ENCODE data around the gene CNOT11. TPM values are rescaled to one million over a fixed set of nuclear protein-coding genes. Genes with fewer than 3 reads are reported as not detected.

CNOT11 gene
- total RNA-seq, 1 experiment from 2014 or later, result 110 TPM

DNA sequence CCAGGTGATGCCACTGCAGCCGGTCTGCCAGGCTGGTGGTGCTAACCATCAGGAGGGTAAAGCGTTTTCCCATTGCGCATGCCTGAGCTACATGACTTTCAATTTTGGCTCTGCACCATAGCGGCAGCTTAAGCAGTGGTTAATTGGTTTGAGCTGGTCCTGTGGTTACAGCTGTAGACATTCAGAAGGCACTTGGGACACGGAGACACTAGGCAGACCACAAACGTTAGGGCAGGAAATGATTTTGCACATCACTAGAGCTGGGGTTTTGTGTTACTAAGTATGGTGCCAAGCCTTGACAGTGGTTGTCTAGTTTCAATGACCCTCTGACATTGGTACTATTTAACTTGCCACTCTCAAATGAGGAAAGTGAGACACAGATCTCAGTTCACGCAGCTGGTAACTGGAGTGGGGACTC, 28.9 kb upstream of the CNOT11 start:
- Mint-ChIP-seq H3K27me3 (ENCODE audit: insufficient read depth, unreplicated experiment) (no peaks in the 10 kb centered on the region), H3K9me3 (ENCODE audit: unreplicated experiment) (no peaks in the 10 kb centered on the region), H3K27ac (ENCODE audit: unreplicated experiment) (no peak overlapping the region), H3K4me1 (ENCODE audit: low read depth, unreplicated experiment) (no peaks in the 10 kb centered on the region), H3K4me3 (ENCODE audit: unreplicated experiment) (no peak overlapping the region), H3K36me3 (ENCODE audit: insufficient read depth, unreplicated experiment) (no peaks in the 10 kb centered on the region)
- ChIA-PET CTCF (interaction anchor here (0.9 kb wide), 1 partner anchor 16 kb away, joined by 3 read pairs; no protein-coding TSS in a partner anchor), POLR2A (no interaction called here)
- Histone ChIP-seq H3K4me3 (ENCODE audit: low read depth, low read length) (no peak overlapping the region), H3K4me1 (no peaks in the 10 kb centered on the region), H3K27me3 (replicated peaks; ENCODE audit: control insufficient read depth, insufficient read depth, low read length) (no peaks in the 10 kb centered on the region), H3K9me3 (no peaks in the 10 kb centered on the region), H3K36me3 (ENCODE audit: control insufficient read depth, insufficient read depth, low read length) (no peaks in the 10 kb centered on the region)
- TF ChIP-seq CTCF (IDR thresholded peaks at IDR 0.05; ENCODE audit: insufficient read depth in 1 of 2, low read depth in 1 of 2, low read length in 1 of 2, severe bottlenecking in 1 of 2, unreplicated experiment in 1 of 2), result no peak
- BruUV-seq (replicated peaks), result no TSS peak
- intact Hi-C loops (cut with micrococcal nuclease; ENCODE audit: unreplicated experiment), result no loop called here
- no peak for DNase-seq

DNA sequence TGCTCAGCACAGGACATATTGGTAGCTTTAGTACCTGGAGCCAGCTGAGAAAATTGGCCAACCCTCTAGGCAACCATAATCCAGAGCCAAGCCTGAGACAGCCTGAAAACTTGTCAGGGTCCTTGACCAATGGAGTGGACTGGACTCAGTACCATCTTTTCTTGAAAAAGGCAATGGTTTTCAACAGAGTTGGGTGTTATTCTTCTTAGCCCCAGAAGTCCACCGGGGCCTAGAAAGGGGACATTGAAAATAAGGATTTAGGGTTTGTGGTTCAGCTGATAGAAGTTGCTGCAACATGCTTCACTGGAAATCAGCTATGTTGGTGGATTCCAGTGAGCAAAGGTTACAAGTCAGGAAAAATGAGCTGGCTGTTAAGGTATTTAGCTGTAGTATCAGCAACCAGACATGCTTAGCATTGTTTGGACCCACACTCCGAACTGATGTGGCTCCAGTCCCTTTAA, 22.1 kb upstream of the CNOT11 start:
- H3K27ac Mint-ChIP-seq (ENCODE audit: unreplicated experiment), result peak overlapping the region; percentile 71

DNA sequence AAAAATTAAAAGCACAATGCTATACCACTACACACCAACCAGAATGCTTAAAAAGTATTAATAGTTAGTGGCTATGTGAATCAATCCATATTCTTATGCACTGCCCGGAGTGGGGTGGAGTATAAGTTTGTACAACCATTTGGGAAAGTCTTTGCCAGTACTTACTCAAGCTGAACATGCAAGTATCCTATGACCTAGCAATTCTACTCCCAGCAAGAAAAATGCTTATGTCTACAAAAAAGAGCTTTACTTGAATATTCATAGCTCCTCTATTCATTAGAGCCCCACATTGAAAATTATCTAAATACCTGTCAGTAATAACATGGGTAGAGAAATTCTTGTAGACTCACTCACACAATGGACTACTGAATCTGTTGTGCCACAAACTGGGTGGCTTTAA, 21.4 kb upstream of the CNOT11 start:
- no peak for DNase-seq
- H3K36me3 Mint-ChIP-seq (ENCODE audit: insufficient read depth, unreplicated experiment), result peaks cover 8% of the 10 kb centered on the region
- no TSS peak for BruUV-seq (replicated peaks)
- H3K27ac Mint-ChIP-seq (ENCODE audit: unreplicated experiment), result peak overlapping the region; percentile 71
- ChIA-PET POLR2A (interaction anchor here (1.5 kb wide), 1 partner anchor 21 kb away, joined by 6 read pairs; no protein-coding TSS in a partner anchor), CTCF (interaction anchor here (1.0 to 1.7 kb wide), 7 partner anchors 9 to 78 kb away, joined by 3 to 7 read pairs (median 5); partner anchors contain the start of genes CNOT11 and RNF149)
- peaks cover 18% of the 10 kb centered on the region for H3K9me3 Mint-ChIP-seq (ENCODE audit: unreplicated experiment)
- no peaks in the 10 kb centered on the region for H3K27me3 Mint-ChIP-seq (ENCODE audit: insufficient read depth, unreplicated experiment)
- Histone ChIP-seq H3K4me3 (ENCODE audit: low read depth, low read length) (no peak overlapping the region), H3K27me3 (replicated peaks; ENCODE audit: control insufficient read depth, insufficient read depth, low read length) (no peaks in the 10 kb centered on the region), H3K4me1 (peaks cover 48% of the 10 kb centered on the region), H3K36me3 (ENCODE audit: control insufficient read depth, insufficient read depth, low read length) (no peaks in the 10 kb centered on the region; the same call in 1 of the 2 replicates), H3K9me3 (peaks cover 23% of the 10 kb centered on the region)
- no peak for TF ChIP-seq CTCF (IDR thresholded peaks at IDR 0.05; ENCODE audit: insufficient read depth in 1 of 2, low read depth in 1 of 2, low read length in 1 of 2, severe bottlenecking in 1 of 2, unreplicated experiment in 1 of 2)
- intact Hi-C loops (cut with micrococcal nuclease; ENCODE audit: unreplicated experiment), result no loop called here
- peaks cover 28% of the 10 kb centered on the region for H3K4me1 Mint-ChIP-seq (ENCODE audit: low read depth, unreplicated experiment)
- no peak overlapping the region for H3K4me3 Mint-ChIP-seq (ENCODE audit: unreplicated experiment)

More for the DNA sequence above, 22.1 kb upstream of the CNOT11 start:
- POLR2A ChIA-PET, result interaction anchor here (1.5 kb wide), 1 partner anchor 21 kb away, joined by 6 read pairs; no protein-coding TSS in a partner anchor
- CTCF ChIA-PET, result interaction anchor here (1.0 to 1.7 kb wide), 6 partner anchors 10 to 78 kb away, joined by 3 to 7 read pairs (median 6); partner anchors contain the start of genes CNOT11 and RNF149
- Mint-ChIP-seq H3K9me3 (ENCODE audit: unreplicated experiment) (peaks cover 18% of the 10 kb centered on the region), H3K27me3 (ENCODE audit: insufficient read depth, unreplicated experiment) (no peaks in the 10 kb centered on the region), H3K36me3 (ENCODE audit: insufficient read depth, unreplicated experiment) (peaks cover 8% of the 10 kb centered on the region), H3K4me3 (ENCODE audit: unreplicated experiment) (no peak overlapping the region), H3K4me1 (ENCODE audit: low read depth, unreplicated experiment) (peaks cover 28% of the 10 kb centered on the region)
- Histone ChIP-seq H3K4me1 (peaks cover 48% of the 10 kb centered on the region), H3K9me3 (peaks cover 18% of the 10 kb centered on the region), H3K4me3 (ENCODE audit: low read depth, low read length) (no peak overlapping the region), H3K27me3 (replicated peaks; ENCODE audit: control insufficient read depth, insufficient read depth, low read length) (no peaks in the 10 kb centered on the region), H3K36me3 (ENCODE audit: control insufficient read depth, insufficient read depth, low read length) (no peaks in the 10 kb centered on the region; the same call in 1 of the 2 replicates)
- no peak for TF ChIP-seq CTCF (IDR thresholded peaks at IDR 0.05; ENCODE audit: insufficient read depth in 1 of 2, low read depth in 1 of 2, low read length in 1 of 2, severe bottlenecking in 1 of 2, unreplicated experiment in 1 of 2)
- DNase-seq, result peak in 1 of 2 experiments; percentile 53
- intact Hi-C loops (cut with micrococcal nuclease; ENCODE audit: unreplicated experiment), result no loop called here
- no TSS peak for BruUV-seq (replicated peaks)
